ENCODE data around the gene GNG8.

DNA sequence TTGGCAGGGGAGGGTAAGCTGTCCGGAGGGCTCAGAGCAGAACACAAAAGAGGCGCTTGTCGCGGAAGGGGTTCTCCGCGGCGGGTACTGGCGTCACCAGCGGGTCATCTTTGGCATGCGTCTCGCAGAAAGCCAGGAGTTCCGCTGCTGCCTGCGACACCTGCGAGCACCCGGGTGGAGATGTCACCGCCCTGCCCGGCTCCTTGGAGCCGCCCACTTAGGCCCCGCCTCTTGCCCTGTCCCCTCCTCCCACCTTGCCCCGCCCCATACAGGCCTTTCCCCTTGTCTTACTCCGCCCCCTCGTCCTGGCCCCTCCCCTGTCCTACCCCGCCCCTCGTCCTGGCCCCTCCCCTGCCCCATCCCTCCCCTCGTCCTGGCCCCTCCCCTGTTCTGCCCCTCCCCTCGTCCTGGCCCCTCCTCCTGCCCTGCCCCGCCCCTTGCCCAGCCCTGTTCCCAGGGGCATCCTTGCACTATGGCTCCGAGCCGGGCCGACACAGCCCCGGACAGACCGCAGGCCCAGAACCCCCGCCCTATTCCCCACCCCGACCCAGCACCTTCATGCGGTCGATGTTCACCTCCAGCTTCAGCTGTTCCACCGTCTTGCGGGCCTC is 1.9 kb downstream of the GNG8 start:
- TF ChIP-seq EP300 (IDR thresholded peaks at IDR 0.05; ENCODE audit: borderline replicate concordance in 1 of 2, control insufficient read depth in 1 of 2, low read depth in 2 of 2, low read length in 2 of 2) = no peak
- TF ChIP-seq ZNF384 (IDR thresholded peaks at IDR 0.05; ENCODE audit: borderline replicate concordance, low read depth, low read length) = no peak
- TF ChIP-seq POLR2A (IDR thresholded peaks at IDR 0.05; ENCODE audit: low read depth, low read length) = no peak
- no peak for TF ChIP-seq FOXM1 (IDR thresholded peaks at IDR 0.05; ENCODE audit: low read depth, low read length)
- no peak for TF ChIP-seq CTCF (IDR thresholded peaks at IDR 0.05 in 2 of 3, conservative IDR thresholded peaks at IDR 0.05 in 1 of 3; ENCODE audit: control insufficient read depth in 2 of 3, extremely low read depth in 1 of 3, insufficient read depth in 1 of 3, low read depth in 3 of 3, low read length in 3 of 3)
- TF ChIP-seq YY1 (IDR thresholded peaks at IDR 0.05; ENCODE audit: low read depth, low read length) = no peak
- no peak for TF ChIP-seq ZZZ3 (IDR thresholded peaks at IDR 0.05; ENCODE audit: control insufficient read depth, insufficient read length, low read depth)
- TF ChIP-seq NR2F1 (conservative IDR thresholded peaks at IDR 0.05) = 0 out of 2 replicates have a peak, but pooled peaks have one; percentile 23
- TF ChIP-seq NRF1 (conservative IDR thresholded peaks at IDR 0.05; ENCODE audit: low read depth, low read length) = no peak
- no peak for TF ChIP-seq NFYB (IDR thresholded peaks at IDR 0.05; ENCODE audit: insufficient read depth, low read depth, low read length)
